Gastroesophageal sphincter (tissue), 4 donors: ENCODE results near the gene JCHAIN. TPM values are rescaled to one million over a fixed set of nuclear protein-coding genes. Genes with fewer than 3 reads are reported as not detected.

Source experiments
- ATAC-seq: fragments of 150-250 bp; one replicate; pipeline ENCODE4 v1.9.1; 2016; ENCODE audit warnings: mild to moderate bottlenecking, moderate library complexity
- H3K27ac ChIP-seq, 4 donors: fragments of 200-600 bp; sonication (generic) in 3 of 4; 1 replicate in 3 of 4; 2 replicates in 1 of 4; pipeline ENCODE4 v1.5.1; 2016 to 2019
- H3K27me3 ChIP-seq: fragments of 200-600 bp; sonication (generic); one replicate; pipeline ENCODE4 v1.5.1; 2019
- H3K36me3 ChIP-seq, 2 donors: fragments of 200-600 bp; sonication (generic); one replicate each; pipeline ENCODE4 v1.5.1; 2019; ENCODE audit warnings: control low read depth in 1 of 2
- H3K4me1 ChIP-seq, 3 donors: fragments of 200-600 bp; sonication (generic); 1 replicate in 2 of 3; 2 replicates in 1 of 3; pipeline ENCODE4 v1.5.1; 2016 to 2019; ENCODE audit warnings: control low read depth in 2 of 3
- H3K4me3 ChIP-seq, 2 donors: fragments of 200-600 bp; sonication (generic); one replicate each; pipeline ENCODE4 v1.5.1; 2019; ENCODE audit warnings: mild to moderate bottlenecking in 1 of 2, moderate library complexity in 1 of 2
- H3K9me3 ChIP-seq, 3 donors: fragments of 200-600 bp; sonication (generic); one replicate each; pipeline ENCODE4 v1.5.1; 2017 to 2019; ENCODE audit warnings: control low read depth in 2 of 3
- EP300 ChIP-seq: sonication (generic); formaldehyde crosslinking; IDR thresholded peaks from one replicate; pipeline ENCODE4 v1.6.1; 2017; ENCODE audit warnings: antibody characterized with exemption, mild to moderate bottlenecking
- POLR2A ChIP-seq, 2 donors: fragments of 450-650 bp; IDR thresholded peaks; one replicate each; pipeline ENCODE4 v1.6.1; 2017; ENCODE audit warnings: antibody characterized with exemption in 2 of 2, mild to moderate bottlenecking in 2 of 2, moderate library complexity in 1 of 2
- POLR2AphosphoS5 ChIP-seq: sonication (generic); formaldehyde crosslinking; IDR thresholded peaks from one replicate; pipeline ENCODE4 v1.6.1; 2017; ENCODE audit warnings: antibody characterized with exemption
- WGBS, 2 donors: methylation state at CpG; one replicate each; pipeline ENCODE4 v1.1.5; 2018; ENCODE audit warnings: low coverage in 1 of 2; 5-methylcytosine and 5-hydroxymethylcytosine counted together
- total RNA-seq, 4 donors: library from RNA; depleted of rRNA; stranded (reverse); fragments of >200 nt; gene quantifications; one replicate each; pipeline ENCODE4 v1.1.0, GENCODE V29; 2016
- TF ChIP-seq, protein P1 (sequence below), 4 experiments: fragments of 200-600 bp in 2 of 4; fragments of 450-650 bp in 2 of 4; sonication (generic) in 1 of 4; IDR thresholded peaks; one replicate each; pipeline ENCODE4 v1.5.1; 2017 to 2019; ENCODE audit warnings: antibody characterized with exemption in 4 of 4, mild to moderate bottlenecking in 2 of 4, moderate library complexity in 2 of 4

JCHAIN gene
- total RNA-seq, 4 donors from 2014 or later: 2.3 to 24.6 (median 7.8) TPM; not detected in 1

DNA sequence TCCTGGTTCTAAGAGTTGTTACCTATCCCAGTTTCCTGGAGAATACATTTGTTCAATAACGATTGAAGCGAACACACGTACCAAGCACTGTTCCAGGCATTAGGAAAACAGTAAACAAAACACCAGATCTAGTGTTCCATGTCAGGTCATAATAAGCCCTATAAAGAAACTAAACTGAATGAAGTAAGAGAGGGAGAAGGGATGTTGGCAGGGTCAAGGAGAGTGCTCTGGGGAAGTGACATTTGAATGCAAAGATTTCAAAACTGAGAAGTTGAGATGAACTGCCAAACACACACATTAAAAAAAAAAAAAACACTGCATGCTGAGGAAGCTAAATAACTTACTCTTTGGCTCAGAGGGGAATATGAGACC lies 52.1 kb downstream of the JCHAIN start:
- peaks cover 16% of the 10 kb centered on the region for H3K27me3 ChIP-seq
- no peak for ATAC-seq
- H3K4me3 ChIP-seq: peak overlapping the region in 1 of 2 donors; percentile 6
- no peak overlapping the region for H3K27ac ChIP-seq
- WGBS, 2 donors: 60 to 92% methylated on average over 2 to 3 of the region's 3 CpGs
- TF ChIP-seq, protein P1, sequence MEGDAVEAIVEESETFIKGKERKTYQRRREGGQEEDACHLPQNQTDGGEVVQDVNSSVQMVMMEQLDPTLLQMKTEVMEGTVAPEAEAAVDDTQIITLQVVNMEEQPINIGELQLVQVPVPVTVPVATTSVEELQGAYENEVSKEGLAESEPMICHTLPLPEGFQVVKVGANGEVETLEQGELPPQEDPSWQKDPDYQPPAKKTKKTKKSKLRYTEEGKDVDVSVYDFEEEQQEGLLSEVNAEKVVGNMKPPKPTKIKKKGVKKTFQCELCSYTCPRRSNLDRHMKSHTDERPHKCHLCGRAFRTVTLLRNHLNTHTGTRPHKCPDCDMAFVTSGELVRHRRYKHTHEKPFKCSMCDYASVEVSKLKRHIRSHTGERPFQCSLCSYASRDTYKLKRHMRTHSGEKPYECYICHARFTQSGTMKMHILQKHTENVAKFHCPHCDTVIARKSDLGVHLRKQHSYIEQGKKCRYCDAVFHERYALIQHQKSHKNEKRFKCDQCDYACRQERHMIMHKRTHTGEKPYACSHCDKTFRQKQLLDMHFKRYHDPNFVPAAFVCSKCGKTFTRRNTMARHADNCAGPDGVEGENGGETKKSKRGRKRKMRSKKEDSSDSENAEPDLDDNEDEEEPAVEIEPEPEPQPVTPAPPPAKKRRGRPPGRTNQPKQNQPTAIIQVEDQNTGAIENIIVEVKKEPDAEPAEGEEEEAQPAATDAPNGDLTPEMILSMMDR (IDR thresholded peaks at IDR 0.05): no peak
- TF ChIP-seq POLR2AphosphoS5 (no peak), EP300 (no peak), POLR2A (IDR thresholded peaks at IDR 0.05) (no peak)
- no peaks in the 10 kb centered on the region for H3K9me3 ChIP-seq
- no peaks in the 10 kb centered on the region for H3K36me3 ChIP-seq
- H3K4me1 ChIP-seq: peaks cover 0 to 14% (median 0%) of the 10 kb centered on the region in 3 donors

DNA sequence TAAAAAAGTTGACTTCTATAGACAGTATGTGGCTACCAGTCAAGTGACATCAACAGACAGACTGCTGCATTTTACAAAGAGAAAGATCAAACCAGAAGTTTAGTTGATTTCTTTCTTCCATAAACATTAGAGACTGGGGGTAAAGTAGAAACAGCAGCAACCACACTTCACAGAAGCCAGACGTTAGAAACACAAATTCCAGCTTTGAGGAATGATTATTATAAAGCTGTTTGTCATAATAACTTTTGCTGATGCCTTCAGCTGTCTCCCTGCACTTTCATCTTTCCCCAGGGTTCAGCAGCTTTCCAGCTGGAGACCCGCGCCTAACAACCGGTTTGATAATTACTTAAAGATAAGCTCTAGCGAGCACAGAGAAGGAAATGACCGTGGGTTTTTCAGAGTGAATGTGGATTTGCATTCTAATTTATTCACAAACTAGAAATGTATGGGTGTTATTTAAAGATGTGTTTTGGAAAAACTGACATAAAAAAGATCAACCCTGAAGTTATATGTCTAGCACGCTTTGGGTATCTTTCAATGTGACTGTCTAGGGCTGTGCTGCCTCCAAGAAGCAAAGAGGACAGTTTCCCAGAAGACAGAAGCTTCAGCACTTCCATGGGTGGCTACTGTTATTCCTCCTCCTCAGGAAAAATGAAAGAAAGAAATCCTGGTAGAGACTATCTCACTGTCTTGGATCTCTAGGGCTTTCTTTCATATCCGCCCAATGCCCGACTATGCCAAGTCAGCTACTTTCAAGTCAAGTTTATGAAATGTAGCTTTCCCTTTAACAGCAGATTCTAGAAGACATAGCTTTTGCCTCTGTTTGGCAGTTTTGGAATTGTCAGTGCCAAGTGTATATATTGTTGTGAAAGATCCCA lies 52.8 kb downstream of the JCHAIN start:
- Histone ChIP-seq H3K9me3 (no peaks in the 10 kb centered on the region), H3K27me3 (peaks cover 16% of the 10 kb centered on the region), H3K27ac (no peak overlapping the region), H3K4me3 (peak overlapping the region in 1 of 2 donors; percentile 6), H3K36me3 (no peaks in the 10 kb centered on the region), H3K4me1 (peaks cover 0 to 14% (median 0%) of the 10 kb centered on the region in 3 donors)
- ATAC-seq: peak; percentile 36
- TF ChIP-seq POLR2AphosphoS5 (no peak), EP300 (no peak), POLR2A (IDR thresholded peaks at IDR 0.05) (no peak)
- TF ChIP-seq, protein P1 (IDR thresholded peaks at IDR 0.05): no peak
- 14 to 15% methylated on average over 9 of the region's 9 CpGs for WGBS, 2 donors

DNA sequence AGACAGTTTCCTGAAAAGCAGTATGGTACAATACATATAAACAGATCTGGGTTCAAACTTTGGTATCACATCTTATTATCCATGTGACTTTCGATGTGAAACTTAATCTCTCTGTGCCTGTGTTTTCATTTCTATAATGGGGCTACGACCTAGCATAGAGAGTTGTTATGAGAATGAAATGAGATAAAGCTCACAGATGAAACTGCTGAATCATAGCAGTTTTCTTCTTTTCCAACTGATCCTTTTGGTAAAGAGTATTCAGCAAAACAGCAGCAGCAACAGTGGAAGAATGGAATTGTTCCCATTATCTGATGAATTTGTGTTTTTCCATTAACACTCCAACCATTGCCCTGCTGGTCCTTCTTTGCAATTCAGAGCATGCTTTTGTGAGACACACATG lies 58.0 kb downstream of the JCHAIN start:
- ATAC-seq: no peak
- Histone ChIP-seq H3K4me3 (no peak overlapping the region), H3K4me1 (peaks cover 0 to 7% (median 0%) of the 10 kb centered on the region in 3 donors), H3K9me3 (no peaks in the 10 kb centered on the region), H3K27me3 (peaks cover 16% of the 10 kb centered on the region), H3K27ac (no peak overlapping the region), H3K36me3 (no peaks in the 10 kb centered on the region)
- no peak for TF ChIP-seq POLR2A (IDR thresholded peaks at IDR 0.05)
- TF ChIP-seq, protein P1 (IDR thresholded peaks at IDR 0.05): no peak
- TF ChIP-seq EP300: no peak
- no peak for TF ChIP-seq POLR2AphosphoS5
- WGBS, 2 donors: 37 to 73% methylated on average over 2 of the region's 2 CpGs

DNA sequence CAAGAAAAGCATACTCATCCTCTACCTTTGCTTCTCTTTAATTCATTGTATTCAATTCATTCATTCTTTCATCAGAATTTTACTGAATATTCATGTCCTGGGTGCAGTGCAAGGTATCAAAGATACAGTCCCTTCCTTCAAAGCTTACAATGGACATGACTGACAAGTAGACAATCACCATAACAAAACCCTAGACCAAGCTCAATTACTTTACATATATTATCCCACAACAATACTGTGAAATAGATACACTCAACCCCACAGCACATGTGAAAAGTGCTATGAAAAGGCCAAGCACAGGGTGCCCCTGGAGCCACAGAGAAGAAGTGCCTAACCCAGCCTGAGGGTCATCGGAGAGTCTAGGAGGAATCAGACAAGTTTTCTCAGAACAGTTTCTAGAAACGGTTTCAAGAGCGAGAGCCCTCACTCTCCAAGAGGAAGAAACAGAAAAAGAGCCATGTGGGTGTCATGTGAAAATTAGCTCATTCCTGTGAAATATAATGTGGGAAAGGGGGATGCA lies 58.9 kb downstream of the JCHAIN start:
- Histone ChIP-seq H3K4me1 (no peaks in the 10 kb centered on the region), H3K36me3 (no peaks in the 10 kb centered on the region), H3K27ac (no peak overlapping the region), H3K9me3 (no peaks in the 10 kb centered on the region), H3K27me3 (peaks cover 16% of the 10 kb centered on the region), H3K4me3 (no peak overlapping the region)
- no peak for ATAC-seq
- WGBS, 2 donors: 75 to 97% methylated on average over 2 to 3 of the region's 3 CpGs
- no peak for TF ChIP-seq POLR2A (IDR thresholded peaks at IDR 0.05)
- no peak for TF ChIP-seq POLR2AphosphoS5
- TF ChIP-seq, protein P1 (IDR thresholded peaks at IDR 0.05): no peak
- TF ChIP-seq EP300: no peak
